Occipital lobe (tissue), 1 donor: ENCODE results near the gene NXT2. TPM values are rescaled to one million over a fixed set of nuclear protein-coding genes. Genes with fewer than 3 reads are reported as not detected.

ENCODE experiments used
- total RNA-seq: library from RNA; depleted of rRNA; stranded (reverse); fragments of >200 nt; gene quantifications from one replicate; pipeline ENCODE4 v1.2.3, GENCODE V29; 2014

NXT2 gene
- total RNA-seq, 1 donor from 2014 or later: 12.6 TPM

Other genes with a start within 250 kb of the NXT2 start
- gene GUCY2F, start 54.8 kb upstream of the NXT2 start, total RNA-seq: under 0.01 TPM
- gene KCNE5, start 88.3 kb downstream of the NXT2 start, total RNA-seq: 1.9 TPM
- gene ACSL4, start 196.4 kb downstream of the NXT2 start, total RNA-seq: 196 TPM